ENCODE data around the gene ACD.

DNA sequence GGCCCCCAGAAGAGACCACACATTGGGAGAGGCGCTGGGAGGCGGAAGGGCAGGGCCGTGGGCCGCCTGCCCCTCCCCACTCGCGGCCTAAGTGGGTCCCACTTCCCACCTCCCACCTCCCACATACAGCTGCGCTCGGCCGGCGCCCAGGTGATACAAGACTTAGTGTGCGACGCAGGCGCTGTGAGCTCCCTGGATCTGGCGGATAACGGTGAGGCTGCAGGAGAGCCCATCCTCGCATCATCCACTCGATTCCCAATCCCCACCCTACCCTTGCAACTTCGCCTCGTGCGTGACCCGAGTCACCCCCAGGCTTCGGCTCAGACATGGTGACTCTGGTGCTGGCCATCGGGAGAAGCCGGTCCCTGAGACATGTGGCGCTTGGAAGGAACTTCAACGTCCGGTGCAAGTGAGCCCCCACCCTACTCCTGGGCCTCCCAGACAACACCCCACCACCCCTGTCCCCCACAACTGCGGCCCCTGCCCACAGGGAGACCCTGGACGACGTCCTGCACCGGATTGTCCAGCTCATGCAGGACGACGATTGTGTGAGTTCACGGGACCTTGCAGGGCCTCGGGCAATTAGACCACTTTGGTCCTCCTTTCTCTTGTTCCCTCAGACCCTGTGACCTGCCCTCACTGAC is 11.2 kb downstream of the ACD start:
- TF ChIP-seq CTCF (IDR thresholded peaks at IDR 0.05) = no peak
- no peak for TF ChIP-seq POLR2A (IDR thresholded peaks at IDR 0.05)
- no peak for TF ChIP-seq EP300 (IDR thresholded peaks at IDR 0.05)

Data from gastroesophageal sphincter (tissue), 3 donors.